Cardiac muscle cell (in vitro differentiated cells and primary cell): ENCODE data around the gene KLHL33. TPM values are rescaled to one million over a fixed set of nuclear protein-coding genes. Genes with fewer than 3 reads are reported as not detected.
"Not testable (repeated sequence)": the region's sequence is repeated elsewhere in the genome, so short reads cannot be mapped to it uniquely, and the experiment has no call there.

Experiments
- DNase-seq, 2 donors: peaks; one replicate each; pipeline versions ENCODE4 v3.0.0 to v3.0.0-alpha.2; 2010 to 2017; ENCODE audit warnings: low read depth in 1 of 2, low spot score in 1 of 2
- H3K27ac ChIP-seq: fragments of 200-600 bp; sonication (generic); 2 replicates; pipeline ENCODE4 v1.5.1; 2016
- H3K27me3 ChIP-seq: fragments of 200-600 bp; sonication (generic); 2 replicates; pipeline ENCODE4 v1.6.0; 2016; ENCODE audit warnings: control low read depth
- H3K36me3 ChIP-seq: fragments of 200-600 bp; sonication (generic); 2 replicates; pipeline ENCODE4 v1.5.1; 2016; ENCODE audit warnings: control low read depth
- H3K4me1 ChIP-seq: fragments of 200-600 bp; sonication (generic); 2 replicates; pipeline ENCODE4 v1.8.1; 2017; ENCODE audit warnings: low read depth, mild to moderate bottlenecking, mixed run types
- H3K4me3 ChIP-seq: fragments of 200-600 bp; sonication (generic); 2 replicates; pipeline ENCODE4 v1.5.1; 2016; ENCODE audit warnings: mild to moderate bottlenecking
- H3K9me3 ChIP-seq: fragments of 200-600 bp; sonication (generic); 2 replicates; pipeline ENCODE4 v1.5.1; 2017; ENCODE audit warnings: low read depth, mild to moderate bottlenecking, control low read depth
- CTCF ChIP-seq: IDR thresholded peaks from 2 replicates; pipeline ENCODE4 v1.5.1; 2012; ENCODE audit warnings: low read depth, mild to moderate bottlenecking, low read length
- polyA plus RNA-seq: library from polyadenylated mRNA; unstranded; fragments of >200 nt; fragmentation: Nextera tagmentation; extraction: Ambion mirVana; gene quantifications from 2 replicates; pipeline ENCODE4 v1.2.1, GENCODE V29; 2016
- total RNA-seq: library from RNA; depleted of rRNA; stranded (reverse); fragments of >200 nt; gene quantifications from 2 replicates; pipeline ENCODE4 v1.2.3, GENCODE V29; 2016

The KLHL33 gene
- total and polyA plus RNA-seq, 2 experiments from 2014 or later: not detected

GRCh38 chr14:20455355-20456300, 19.7 kb upstream of the KLHL33 start:
- TF ChIP-seq CTCF: no peak
- Histone ChIP-seq H3K27me3 (no peaks in the 10 kb centered on the region), H3K9me3 (no peaks in the 10 kb centered on the region), H3K36me3 (peaks cover 22% of the 10 kb centered on the region), H3K4me3 (peak overlapping the region; percentile 51), H3K4me1 (peaks cover 14% of the 10 kb centered on the region), H3K27ac (peak overlapping the region; percentile 99)
- peak; percentile 82 to 91 for DNase-seq

- Histone ChIP-seq H3K27me3 (no peaks in the 10 kb centered on the region), H3K27ac (peak within 1 kb of the TSS; percentile 99), H3K36me3 (peaks cover 29% of the 10 kb centered on the region), H3K4me1 (peaks cover 10% of the 10 kb centered on the region), H3K9me3 (no peaks in the 10 kb centered on the region), H3K4me3 (peak within 1 kb of the TSS; percentile 51)
- peak; percentile 100 for DNase-seq
- no peak for TF ChIP-seq CTCF
These were observed 18.8 kb upstream of the KLHL33 start, which contains the start of the genes APEX1 and OSGEP for GRCh38 chr14:20454516-20455354. Gene APEX1 (plus strand): TSS chr14:20455226. CDS start chr14:20455646, 420 bp downstream. Gene OSGEP (minus strand): TSS chr14:20454812. CDS start chr14:20454683, 129 bp downstream.

GRCh38 chr14:20452831-20453230, 16.9 kb upstream of the KLHL33 start:
- H3K36me3 ChIP-seq: peaks cover 42% of the 10 kb centered on the region
- H3K27ac ChIP-seq, H3K4me3 ChIP-seq, H3K4me1 ChIP-seq, H3K27me3 ChIP-seq, DNase-seq, H3K9me3 ChIP-seq: not testable (repeated sequence)

GRCh38 chr14:20446889-20447288, 10.9 kb upstream of the KLHL33 start:
- Histone ChIP-seq H3K36me3 (peaks cover 43% of the 10 kb centered on the region), H3K27ac (no peak overlapping the region), H3K27me3 (no peaks in the 10 kb centered on the region), H3K9me3 (no peaks in the 10 kb centered on the region), H3K4me3 (no peak overlapping the region), H3K4me1 (no peaks in the 10 kb centered on the region)
- no peak for DNase-seq
- TF ChIP-seq CTCF: no peak

GRCh38 chr14:20443650-20444049, 7.7 kb upstream of the KLHL33 start:
- DNase-seq, H3K9me3 ChIP-seq, H3K4me3 ChIP-seq, H3K27me3 ChIP-seq, H3K27ac ChIP-seq, H3K4me1 ChIP-seq: not testable (repeated sequence)
- H3K36me3 ChIP-seq: peaks cover 23% of the 10 kb centered on the region

- no peaks in the 10 kb centered on the region for H3K9me3 ChIP-seq
- TF ChIP-seq CTCF: no peak
These were observed 5.5 kb upstream of the KLHL33 start for GRCh38 chr14:20441461-20441860.

More at GRCh38 chr14:20441461-20441860, 5.5 kb upstream of the KLHL33 start:
- Histone ChIP-seq H3K36me3 (peaks cover 5% of the 10 kb centered on the region), H3K27ac (no peak overlapping the region), H3K4me3 (no peak overlapping the region), H3K4me1 (no peaks in the 10 kb centered on the region), H3K27me3 (no peaks in the 10 kb centered on the region)
- DNase-seq: no peak
